ENCODE results near the gene IGLL5. TPM values are rescaled to one million over a fixed set of nuclear protein-coding genes. Genes with fewer than 3 reads are reported as not detected.
"Not testable (repeated sequence)": the region's sequence is repeated elsewhere in the genome, so short reads cannot be mapped to it uniquely, and the experiment has no call there.

IGLL5 gene
- total and polyA plus RNA-seq, 2 donors (not counting 3 experiments of a cell fraction or from before 2014, with no cell fraction given) = not detected

GRCh38 chr22:22903355-22903777, 15.8 kb downstream of the IGLL5 start:
- Histone ChIP-seq H3K9me3 (replicated peaks; ENCODE audit: control insufficient read depth, insufficient read depth, low read length) (no peaks in the 10 kb centered on the region), H3K9ac (replicated peaks; ENCODE audit: extremely low read depth, insufficient read depth, low read length) (no peak overlapping the region), H4K20me1 (replicated peaks; ENCODE audit: control insufficient read depth, extremely low read depth, insufficient read depth, low read length) (no peaks in the 10 kb centered on the region), H3K4me3 (replicated peaks in 1 of 3; ENCODE audit: insufficient read depth in 1 of 3, low read depth in 1 of 3, low read length in 3 of 3) (no peak overlapping the region), H3K36me3 (ENCODE audit: control insufficient read depth in 2 of 2, extremely low read depth in 1 of 2, insufficient read depth in 2 of 2, low read length in 2 of 2) (no peaks in the 10 kb centered on the region), H2AFZ (ENCODE audit: low read depth, low read length) (no peak overlapping the region), H3K27ac (ENCODE audit: insufficient read depth, low read depth, low read length) (no peak overlapping the region), H3K79me2 (ENCODE audit: control insufficient read depth, insufficient read depth, low read length) (no peaks in the 10 kb centered on the region), H3K9me1 (replicated peaks; ENCODE audit: control insufficient read depth, extremely low read depth, insufficient read depth, low read length) (no peaks in the 10 kb centered on the region), H3K4me1 (ENCODE audit: control insufficient read depth, extremely low read depth, insufficient read depth, low read length) (no peaks in the 10 kb centered on the region), H3K27me3 (ENCODE audit: control insufficient read depth in 2 of 2, insufficient read depth in 2 of 2, low read length in 2 of 2) (peaks cover 0 to 2% of the 10 kb centered on the region in 2 experiments), H3K4me2 (ENCODE audit: insufficient read depth, low read length) (no peak overlapping the region)
- BruUV-seq (replicated peaks) = no TSS peak
- ChIA-PET CTCF (interaction anchor here (0.8 to 1.3 kb wide), 2 partner anchors 26 to 133 kb away, joined by 3 read pairs; no protein-coding TSS in a partner anchor), POLR2A (no interaction called here)
- FAIRE-seq = no peak
- DNase-seq (ENCODE audit: low read depth, low spot score) = no peak
- intact Hi-C loops (cut with micrococcal nuclease) = no loop called here
- TF ChIP-seq MAX (IDR thresholded peaks at IDR 0.05; ENCODE audit: insufficient read depth, insufficient read length) (no peak), POLR2A (IDR thresholded peaks at IDR 0.05; ENCODE audit: low read depth, low read length) (no peak), CTCF (IDR thresholded peaks at IDR 0.05; ENCODE audit: extremely low read depth in 1 of 2, insufficient read depth in 1 of 2, low read depth in 1 of 2, low read length in 2 of 2) (no peak), POLR2AphosphoS5 (IDR thresholded peaks at IDR 0.05; ENCODE audit: insufficient read depth, low read depth, low read length) (no peak), FOS (IDR thresholded peaks at IDR 0.05; ENCODE audit: borderline replicate concordance, insufficient read depth, low read length) (no peak), EZH2 (IDR thresholded peaks at IDR 0.05; ENCODE audit: borderline replicate concordance, low read depth, low read length, severe bottlenecking) (no peak), MYC (IDR thresholded peaks at IDR 0.05; ENCODE audit: low read depth, low read length) (no peak), GATA2 (IDR thresholded peaks at IDR 0.05; ENCODE audit: insufficient read depth, insufficient read length, low read depth, low read length) (no peak), JUN (IDR thresholded peaks at IDR 0.05; ENCODE audit: borderline replicate concordance, insufficient read depth, insufficient read length, low read depth) (no peak)
- dilution Hi-C loops (cut with MboI; ENCODE audit: extremely low pct_ligation_motif_present, low sequenced_read_pairs) = no loop called here

GRCh38 chr22:22903781-22904192, 16.2 kb downstream of the IGLL5 start:
- H3K27me3 ChIP-seq (ENCODE audit: control insufficient read depth in 2 of 2, insufficient read depth in 2 of 2, low read length in 2 of 2); dilution Hi-C loops (cut with MboI; ENCODE audit: extremely low pct_ligation_motif_present, low sequenced_read_pairs); FAIRE-seq; H3K27ac ChIP-seq (ENCODE audit: insufficient read depth, low read depth, low read length); H3K4me1 ChIP-seq (ENCODE audit: control insufficient read depth, extremely low read depth, insufficient read depth, low read length); H3K9me3 ChIP-seq (replicated peaks; ENCODE audit: control insufficient read depth, insufficient read depth, low read length); BruUV-seq (replicated peaks); DNase-seq (ENCODE audit: low read depth, low spot score); H3K79me2 ChIP-seq (ENCODE audit: control insufficient read depth, insufficient read depth, low read length); intact Hi-C loops (cut with micrococcal nuclease); POLR2A ChIA-PET; H3K4me3 ChIP-seq (replicated peaks in 1 of 3; ENCODE audit: insufficient read depth in 1 of 3, low read depth in 1 of 3, low read length in 3 of 3); H3K9me1 ChIP-seq (replicated peaks; ENCODE audit: control insufficient read depth, extremely low read depth, insufficient read depth, low read length); H3K4me2 ChIP-seq (ENCODE audit: insufficient read depth, low read length); H4K20me1 ChIP-seq (replicated peaks; ENCODE audit: control insufficient read depth, extremely low read depth, insufficient read depth, low read length); H3K9ac ChIP-seq (replicated peaks; ENCODE audit: extremely low read depth, insufficient read depth, low read length); H3K36me3 ChIP-seq (ENCODE audit: control insufficient read depth in 2 of 2, extremely low read depth in 1 of 2, insufficient read depth in 2 of 2, low read length in 2 of 2); H2AFZ ChIP-seq (ENCODE audit: low read depth, low read length): not testable (repeated sequence)
- CTCF ChIA-PET = interaction anchor here (0.8 to 1.3 kb wide), 2 partner anchors 26 to 133 kb away, joined by 3 read pairs; no protein-coding TSS in a partner anchor

- DNase-seq (ENCODE audit: low read depth, low spot score); H3K4me3 ChIP-seq (replicated peaks in 1 of 3; ENCODE audit: insufficient read depth in 1 of 3, low read depth in 1 of 3, low read length in 3 of 3); H3K9ac ChIP-seq (replicated peaks; ENCODE audit: extremely low read depth, insufficient read depth, low read length); H3K27me3 ChIP-seq (ENCODE audit: control insufficient read depth in 2 of 2, insufficient read depth in 2 of 2, low read length in 2 of 2); H3K9me3 ChIP-seq (replicated peaks; ENCODE audit: control insufficient read depth, insufficient read depth, low read length); BruUV-seq (replicated peaks); intact Hi-C loops (cut with micrococcal nuclease); H2AFZ ChIP-seq (ENCODE audit: low read depth, low read length); H3K27ac ChIP-seq (ENCODE audit: insufficient read depth, low read depth, low read length); H3K9me1 ChIP-seq (replicated peaks; ENCODE audit: control insufficient read depth, extremely low read depth, insufficient read depth, low read length); H4K20me1 ChIP-seq (replicated peaks; ENCODE audit: control insufficient read depth, extremely low read depth, insufficient read depth, low read length); H3K36me3 ChIP-seq (ENCODE audit: control insufficient read depth in 2 of 2, extremely low read depth in 1 of 2, insufficient read depth in 2 of 2, low read length in 2 of 2); POLR2A ChIA-PET; H3K79me2 ChIP-seq (ENCODE audit: control insufficient read depth, insufficient read depth, low read length); CTCF ChIA-PET; H3K4me1 ChIP-seq (ENCODE audit: control insufficient read depth, extremely low read depth, insufficient read depth, low read length); dilution Hi-C loops (cut with MboI; ENCODE audit: extremely low pct_ligation_motif_present, low sequenced_read_pairs); H3K4me2 ChIP-seq (ENCODE audit: insufficient read depth, low read length); FAIRE-seq: not testable (repeated sequence)
These were observed 17.1 kb downstream of the IGLL5 start for GRCh38 chr22:22904736-22905135.

All from endothelial cell of umbilical vein (primary cell).